NOMO-1 (cell line): ENCODE measurements around the gene DAB1.

Experiments
- DNase-seq, 2 experiments: peaks; one replicate each; lab custom pipeline; 2025; ENCODE audit not compliant: unreplicated experiment in 2 of 2; lab: John Stamatoyannopoulos, UW

The DAB1 gene

DNA sequence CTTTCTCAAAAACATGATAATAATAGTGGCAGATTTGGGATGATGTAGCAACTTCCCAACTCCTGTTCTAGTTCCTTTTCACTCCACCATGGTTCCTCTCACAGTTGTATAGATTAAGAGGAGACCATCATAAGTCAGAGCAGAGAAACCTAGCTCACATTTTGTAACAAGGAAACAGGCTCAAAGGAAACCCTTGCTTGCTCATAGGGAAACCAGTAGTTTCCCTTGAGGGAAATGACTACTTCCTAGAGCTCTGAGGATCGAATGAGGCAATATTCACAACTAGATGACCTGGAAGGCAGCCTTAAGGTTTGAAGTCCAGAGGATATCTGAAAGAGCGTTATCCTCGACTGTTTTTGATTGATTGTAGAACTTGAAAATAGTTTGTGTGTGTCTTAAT, 382.0 kb downstream of the DAB1 start:
- no peak for DNase-seq

DNA sequence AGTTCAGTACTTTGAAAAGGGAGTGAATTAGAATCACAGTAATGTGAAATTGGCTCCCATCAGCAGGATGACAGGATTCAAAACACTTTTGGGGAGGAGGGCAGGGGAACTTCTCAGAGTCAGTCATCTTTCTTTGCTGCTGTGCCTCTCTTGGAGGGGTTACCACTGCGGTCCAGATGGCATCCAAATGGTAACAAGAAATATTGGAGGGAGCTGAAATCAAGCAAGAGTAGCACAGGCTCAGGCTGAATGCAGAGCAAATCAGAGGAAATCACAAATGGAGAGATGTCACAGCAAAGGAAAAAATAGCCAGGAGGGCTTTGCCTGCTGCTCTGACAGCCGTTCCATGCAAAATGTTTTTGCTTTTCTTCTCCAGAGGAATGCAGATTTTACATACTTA, 383.0 kb downstream of the DAB1 start:
- DNase-seq = no peak

DNA sequence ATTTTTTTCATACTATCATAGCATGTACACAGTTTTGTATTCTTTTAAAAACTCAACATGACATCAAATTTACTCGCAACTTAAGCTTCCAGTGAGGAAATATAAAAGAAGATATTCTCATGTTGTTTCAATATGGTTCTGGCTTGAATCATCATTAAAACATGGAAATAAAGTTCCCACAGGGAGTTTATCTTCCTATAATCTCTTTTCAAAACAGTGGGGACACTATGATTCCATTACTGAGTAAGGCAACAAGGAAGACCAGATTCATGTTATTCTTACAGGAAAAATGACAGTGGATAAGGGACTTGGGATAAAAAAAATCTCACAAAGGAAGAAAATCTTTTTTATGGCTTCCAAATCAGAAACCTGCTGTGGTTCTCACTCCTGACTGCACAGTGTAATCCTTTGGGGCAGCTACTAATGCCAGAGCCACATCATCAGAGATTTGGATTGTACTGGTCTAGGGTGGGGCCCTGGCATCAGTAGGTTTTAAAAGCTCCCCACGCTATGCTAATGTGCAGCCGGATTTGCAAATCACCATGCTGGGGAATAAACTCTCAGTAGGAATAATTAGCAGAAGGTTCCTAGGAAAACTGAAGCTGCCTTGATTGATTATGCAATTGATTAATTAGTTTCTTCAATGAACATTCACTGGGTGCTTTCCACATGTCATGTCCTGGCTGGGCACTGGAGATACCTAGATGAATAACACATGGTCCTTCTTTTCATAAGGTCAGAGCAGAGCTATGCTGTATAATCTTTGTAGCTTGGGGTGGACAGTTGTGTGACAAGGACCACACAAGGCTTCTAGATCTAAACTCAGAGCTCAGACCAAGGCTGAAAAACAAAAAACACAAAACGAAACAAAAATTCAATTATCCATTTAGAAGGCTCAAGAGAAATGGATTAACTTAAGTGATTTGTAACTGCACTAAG, 386.9 kb downstream of the DAB1 start:
- DNase-seq = no peak

DNA sequence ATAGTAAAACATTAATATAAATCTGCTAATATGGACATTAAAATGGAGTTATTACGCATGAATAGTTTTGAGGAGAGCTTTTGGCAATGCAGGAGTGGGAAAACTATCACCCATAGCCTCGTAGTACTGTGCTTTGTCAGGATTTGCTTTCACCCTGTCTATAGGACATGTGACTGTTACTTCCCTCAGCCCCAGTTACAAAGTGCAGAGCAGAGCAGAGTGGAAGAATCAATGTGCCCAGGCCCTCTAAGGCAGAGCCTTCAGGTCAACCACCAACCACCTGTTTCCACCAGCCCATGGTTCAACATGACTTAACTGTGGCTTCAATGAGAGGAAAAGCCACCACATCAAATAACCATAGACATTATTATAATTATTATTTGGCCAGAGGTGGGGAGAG, 389.1 kb downstream of the DAB1 start:
- DNase-seq = no peak

- DNase-seq = no peak
These were observed 390.4 kb downstream of the DAB1 start for GRCh38 chr1:57033222-57034001.

DNA sequence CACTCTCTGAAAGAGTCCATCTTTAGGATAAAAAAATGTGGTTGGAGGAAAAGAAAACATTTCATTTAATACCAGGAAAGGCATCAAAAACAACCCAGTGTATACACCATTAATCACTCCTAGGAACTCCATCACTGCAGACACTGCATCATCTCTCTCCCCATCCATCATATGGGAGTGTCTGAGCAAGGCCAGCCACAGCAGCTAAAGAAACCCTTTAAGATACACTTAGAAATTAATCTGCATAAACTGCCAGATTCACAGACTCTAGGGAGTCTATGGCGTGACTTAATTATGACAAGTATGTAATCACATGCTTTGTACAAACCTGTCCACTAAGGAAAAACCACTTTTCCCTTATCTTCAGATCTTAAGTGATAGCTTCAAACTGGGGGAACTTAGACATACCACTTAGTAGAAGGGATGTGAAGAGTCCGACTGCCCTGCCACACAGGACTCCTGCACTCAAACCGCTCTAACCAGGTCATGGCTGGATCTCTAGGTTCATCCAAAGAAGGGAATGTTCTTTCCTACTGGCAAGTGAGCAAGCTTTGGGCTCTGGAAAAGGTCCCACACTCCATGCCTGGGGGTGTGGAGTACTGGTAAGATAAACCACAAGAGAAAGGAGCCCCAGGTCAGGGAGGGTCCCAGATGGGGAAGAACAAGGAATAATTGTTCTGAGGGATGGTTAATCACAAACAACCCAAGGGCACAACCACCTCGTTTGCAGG, 397.1 kb downstream of the DAB1 start:
- DNase-seq = no peak

DNA sequence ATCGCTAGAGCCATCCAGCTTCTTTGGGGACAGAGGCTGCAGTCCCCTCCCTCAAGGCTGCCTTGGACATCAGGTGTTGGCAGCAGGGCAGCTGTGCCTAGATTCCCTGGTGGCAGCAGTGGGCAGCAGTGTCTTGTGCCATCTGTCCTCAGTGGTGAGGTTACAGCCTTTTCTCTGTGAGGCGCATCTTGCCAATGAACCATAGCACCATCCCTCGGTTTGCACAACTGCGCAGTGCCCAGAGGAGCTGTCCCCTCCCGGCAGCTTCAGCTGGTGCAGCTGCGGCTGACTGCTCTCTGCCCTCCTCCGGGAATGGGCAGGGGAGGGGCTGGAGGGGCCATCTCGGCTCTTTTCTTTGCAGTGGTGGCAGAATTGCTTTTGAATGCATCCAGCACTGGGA, 399.0 kb downstream of the DAB1 start:
- DNase-seq = no peak

DNA sequence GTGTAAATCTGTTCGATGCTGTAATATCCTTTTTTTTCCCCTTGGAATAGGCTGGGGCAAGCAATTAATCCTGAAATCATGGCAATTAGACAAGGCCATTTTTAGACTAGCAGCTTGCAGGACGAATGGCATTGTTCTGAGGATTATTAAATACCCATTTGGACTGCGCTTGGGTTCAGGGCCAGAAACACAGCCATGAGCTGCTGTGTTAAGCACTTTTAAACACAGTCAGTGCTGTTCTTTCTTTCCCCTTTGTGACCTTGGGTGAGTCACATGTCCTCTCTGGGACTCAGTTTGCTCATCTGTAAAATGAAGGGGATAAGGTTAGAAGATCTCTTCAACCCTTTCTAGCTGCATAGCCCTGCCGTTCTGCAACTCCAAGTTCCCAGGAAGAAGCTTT, 399.4 kb downstream of the DAB1 start:
- no peak for DNase-seq

- DNase-seq = no peak
These were observed 403.6 kb downstream of the DAB1 start for GRCh38 chr1:57020216-57020615.

DNA sequence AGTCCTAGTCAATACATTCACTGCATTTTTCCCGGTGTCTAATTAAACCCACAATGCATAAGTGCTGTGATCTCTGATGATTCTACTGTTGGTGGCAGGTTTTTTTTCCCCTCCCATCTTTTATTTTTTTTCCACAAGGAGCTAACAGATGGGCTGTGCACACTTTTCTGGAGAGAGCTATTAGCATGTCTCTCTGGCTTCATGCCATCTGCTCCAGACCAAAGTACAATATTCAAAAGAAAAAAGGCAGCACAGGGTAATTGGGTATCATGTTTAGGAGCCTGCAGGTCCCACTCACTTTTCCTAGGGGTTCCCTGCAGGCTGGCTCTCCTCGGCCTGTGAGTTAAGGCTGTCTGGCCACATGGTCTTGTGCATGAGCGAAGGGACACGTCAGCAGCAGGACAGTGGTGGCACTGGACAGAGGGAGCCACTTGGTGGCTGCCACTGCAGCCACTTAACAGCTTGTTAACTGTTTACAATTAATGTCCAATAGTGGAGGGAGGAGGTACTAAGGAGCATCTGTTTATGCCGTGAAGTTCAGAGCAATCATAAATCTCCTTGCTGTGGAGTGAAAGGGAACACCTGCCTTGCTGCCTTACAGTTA, 404.5 kb downstream of the DAB1 start:
- DNase-seq = no peak

- DNase-seq = no peak
These were observed 405.7 kb downstream of the DAB1 start for GRCh38 chr1:57018119-57018518.

GRCh38 chr1:57017717-57018116, 406.1 kb downstream of the DAB1 start:
- peak in 1 of 2 experiments; percentile 5 for DNase-seq

DNA sequence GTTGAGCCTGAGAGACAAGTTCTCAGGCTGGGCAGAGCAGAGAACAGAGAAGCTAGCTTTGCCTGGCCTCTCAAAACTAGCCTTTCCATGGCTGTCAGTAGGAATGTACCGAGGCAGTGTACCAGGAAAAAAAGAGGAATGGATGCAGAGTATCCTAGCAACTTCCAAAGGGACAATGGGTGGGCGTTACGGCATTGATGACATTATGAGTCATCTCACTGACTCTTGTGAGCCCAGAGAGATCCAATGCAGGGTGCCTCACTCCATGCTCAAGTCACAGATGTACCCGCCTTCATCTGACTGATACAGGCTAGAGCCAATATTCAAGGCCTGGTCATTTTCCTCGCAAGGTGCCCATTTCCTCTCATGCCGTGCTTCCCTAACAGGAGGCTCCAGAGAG, 406.7 kb downstream of the DAB1 start:
- DNase-seq = no peak

GRCh38 chr1:57015071-57015470, 408.8 kb downstream of the DAB1 start:
- DNase-seq = no peak

GRCh38 chr1:57013522-57013921, 410.3 kb downstream of the DAB1 start:
- DNase-seq = no peak

DNA sequence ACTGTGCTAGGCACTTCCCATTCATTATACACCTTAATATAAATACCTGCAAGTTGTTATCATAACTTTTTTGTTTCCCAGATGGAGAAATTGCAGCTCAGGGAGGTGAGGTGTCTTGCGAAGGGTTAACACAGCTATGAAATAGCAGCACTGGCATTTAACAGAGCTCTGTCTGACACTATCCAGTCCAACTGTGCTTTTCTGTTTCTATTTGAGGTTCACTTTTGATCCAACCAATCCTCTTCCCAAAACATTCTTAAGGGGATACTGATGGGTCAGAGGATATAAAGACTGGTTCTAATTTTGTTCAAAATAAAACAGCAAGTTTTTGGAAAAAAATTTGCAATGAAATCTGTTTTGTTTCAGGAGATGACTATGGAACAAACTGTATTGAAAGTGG, 411.5 kb downstream of the DAB1 start:
- no peak for DNase-seq

GRCh38 chr1:57010511-57010910, 413.3 kb downstream of the DAB1 start:
- no peak for DNase-seq

DNA sequence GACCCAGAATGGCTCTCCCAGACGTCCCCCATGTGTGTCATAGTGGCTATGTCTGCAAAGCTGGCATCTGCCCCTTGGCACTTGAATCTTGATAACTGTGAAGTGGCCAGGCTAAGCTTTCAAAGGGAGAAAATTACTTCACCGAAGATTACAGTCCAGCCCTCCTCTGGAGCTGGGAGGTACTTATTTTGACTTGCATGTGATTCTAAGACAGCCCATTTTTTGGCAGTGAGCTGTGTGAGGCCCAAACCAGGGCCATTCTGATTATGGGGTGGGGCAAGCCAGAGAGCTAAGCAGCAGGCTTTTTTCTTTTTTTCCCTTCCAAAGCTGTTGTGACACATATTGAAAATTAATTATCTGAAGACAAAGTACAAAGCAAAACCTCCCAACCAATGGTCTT, 415.9 kb downstream of the DAB1 start:
- DNase-seq = no peak

- no peak for DNase-seq
These were observed 416.4 kb downstream of the DAB1 start for GRCh38 chr1:57007472-57007871.

- peak in 1 of 2 experiments; percentile 33 for DNase-seq
These were observed 420.3 kb downstream of the DAB1 start for GRCh38 chr1:57003398-57004139.
